ENCODE measurements around the gene NBAS.
"Not testable (repeated sequence)": the region's sequence is repeated elsewhere in the genome, so short reads cannot be mapped to it uniquely, and the experiment has no call there.

The NBAS gene

DNA sequence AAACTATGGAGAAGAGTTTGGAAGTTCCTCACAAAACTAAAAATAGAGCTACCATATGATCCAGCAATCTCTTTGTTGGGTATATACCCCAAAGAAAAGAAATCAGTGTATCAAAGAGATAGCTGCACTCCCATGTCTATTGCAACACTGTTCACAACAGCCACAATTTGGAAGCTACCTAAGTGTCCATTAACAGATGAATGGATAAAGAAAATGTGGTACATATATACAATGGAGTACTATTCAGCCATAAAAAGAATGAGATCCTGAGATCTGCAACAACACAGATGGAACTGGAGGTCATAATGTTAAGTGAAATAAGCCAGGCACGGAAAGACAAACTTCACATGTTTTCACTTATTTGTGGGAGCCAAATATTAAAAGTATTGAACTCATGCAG lies 350.6 kb downstream of the NBAS start:
- not testable (repeated sequence) for DNase-seq (ENCODE audit: low spot score)

DNA sequence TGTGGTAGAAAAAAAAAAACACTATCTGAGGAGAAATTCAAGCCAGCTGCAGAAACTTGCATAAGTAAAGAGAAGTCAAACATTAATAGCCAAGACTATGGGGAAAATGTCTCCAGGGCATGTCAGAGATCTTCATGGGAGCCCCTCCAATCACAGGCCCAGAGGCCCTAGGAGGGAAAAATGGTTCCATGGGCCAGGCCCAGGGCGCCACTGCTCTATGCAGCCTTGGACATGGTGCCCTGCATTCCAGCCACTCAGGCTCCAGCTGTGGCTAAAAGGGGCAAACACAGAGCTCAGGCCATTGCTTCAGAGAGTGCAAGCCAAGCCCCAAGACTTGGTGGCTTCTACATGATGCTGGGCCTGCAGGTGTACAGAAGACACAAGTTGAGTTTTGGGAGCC lies 354.7 kb downstream of the NBAS start:
- no peak for DNase-seq (ENCODE audit: low spot score)

DNA sequence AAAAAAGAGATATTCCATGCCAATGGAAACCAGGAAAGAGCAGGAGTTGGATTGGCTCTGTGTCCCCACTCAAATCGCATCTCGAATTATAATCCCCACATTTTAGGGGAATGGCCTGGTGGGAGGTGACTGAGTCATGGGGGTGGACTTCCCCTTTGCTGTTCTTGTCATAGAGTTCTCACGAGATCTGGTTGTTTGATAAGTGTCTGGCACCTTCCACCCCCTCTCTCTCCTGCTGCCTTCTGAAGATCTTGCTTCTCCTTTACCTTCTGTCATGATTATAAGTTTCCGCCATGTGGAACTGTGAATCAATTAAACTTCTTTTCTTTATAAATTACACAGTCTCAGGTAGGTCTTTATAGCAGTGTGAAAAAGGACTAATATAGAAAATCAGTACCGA lies 355.6 kb downstream of the NBAS start:
- DNase-seq (ENCODE audit: low spot score), result no peak

DNA sequence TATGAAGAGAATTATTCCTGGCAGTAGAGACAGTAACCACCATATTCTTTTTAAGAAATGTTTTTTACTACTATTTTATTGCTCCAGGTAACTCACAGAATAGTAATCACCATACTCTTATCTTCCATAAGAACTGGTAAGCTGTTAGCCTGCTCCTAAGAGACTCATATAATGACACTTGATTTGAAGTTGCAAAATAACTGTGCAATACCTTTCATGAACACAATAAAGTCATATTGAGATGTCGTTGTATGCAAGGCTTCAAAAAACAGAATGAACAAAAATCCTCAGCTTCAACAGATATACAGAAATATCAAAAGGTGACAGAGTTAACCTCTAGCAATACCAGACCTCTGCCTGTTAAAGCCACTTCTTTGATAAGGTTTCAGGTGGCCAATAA lies 360.1 kb downstream of the NBAS start:
- no peak for DNase-seq (ENCODE audit: low spot score)

DNA sequence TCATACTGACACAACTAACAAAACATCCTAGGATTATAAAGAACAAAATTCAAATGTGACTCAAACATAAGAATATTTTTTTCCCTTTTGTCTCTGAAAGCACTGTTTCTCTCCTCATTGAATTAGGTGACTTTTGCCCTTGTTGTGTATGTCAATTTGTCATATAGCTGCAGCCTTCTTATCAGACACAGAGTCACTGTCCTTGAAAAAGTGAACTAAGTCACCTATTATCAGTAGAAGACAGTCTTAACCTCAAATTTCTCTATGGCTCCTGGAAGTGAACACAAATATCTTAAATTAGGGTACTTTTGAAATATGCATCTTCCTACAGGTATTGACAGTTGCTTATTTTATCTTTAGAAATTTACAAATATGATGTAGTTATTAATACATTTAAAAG lies 360.6 kb downstream of the NBAS start:
- no peak for DNase-seq (ENCODE audit: low spot score)

DNA sequence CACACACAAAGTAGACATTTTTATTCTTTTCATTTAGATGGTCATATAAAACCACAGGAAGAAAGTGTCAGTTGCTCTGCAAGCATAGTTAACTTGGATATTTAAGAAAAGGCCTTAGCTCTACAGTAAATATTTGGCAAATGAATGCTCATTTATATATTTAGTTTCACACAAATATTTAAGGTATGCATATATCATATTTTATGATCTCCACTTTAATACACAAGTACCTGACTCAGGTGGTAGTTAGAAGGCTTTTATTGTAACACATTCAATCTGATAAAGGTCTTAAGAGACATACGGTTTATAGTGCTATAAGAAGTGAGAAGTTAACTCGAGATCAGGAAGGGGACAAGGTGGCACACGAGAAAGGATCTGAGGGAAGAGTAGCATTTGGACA lies 363.1 kb downstream of the NBAS start:
- DNase-seq (ENCODE audit: low spot score), result no peak

DNA sequence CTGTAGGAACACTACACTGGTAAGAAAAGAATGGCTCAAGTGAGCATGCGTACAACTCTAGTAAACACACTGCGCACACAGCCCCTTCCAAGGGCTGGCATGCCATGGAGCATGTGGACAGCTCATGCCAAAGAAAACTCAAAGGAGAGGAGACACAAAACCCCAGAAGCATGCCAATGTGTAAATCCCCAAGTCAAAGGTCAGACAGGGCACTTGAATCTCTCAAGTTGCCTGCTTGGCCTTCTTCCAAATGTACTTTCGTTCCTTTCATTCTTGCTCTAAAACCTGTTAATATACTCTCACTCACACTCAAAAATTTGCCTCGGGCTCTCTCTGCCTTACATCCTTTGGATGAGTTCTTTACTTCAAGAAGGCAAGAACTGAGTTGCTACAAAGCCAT lies 365.3 kb downstream of the NBAS start:
- no peak for DNase-seq (ENCODE audit: low spot score)

DNA sequence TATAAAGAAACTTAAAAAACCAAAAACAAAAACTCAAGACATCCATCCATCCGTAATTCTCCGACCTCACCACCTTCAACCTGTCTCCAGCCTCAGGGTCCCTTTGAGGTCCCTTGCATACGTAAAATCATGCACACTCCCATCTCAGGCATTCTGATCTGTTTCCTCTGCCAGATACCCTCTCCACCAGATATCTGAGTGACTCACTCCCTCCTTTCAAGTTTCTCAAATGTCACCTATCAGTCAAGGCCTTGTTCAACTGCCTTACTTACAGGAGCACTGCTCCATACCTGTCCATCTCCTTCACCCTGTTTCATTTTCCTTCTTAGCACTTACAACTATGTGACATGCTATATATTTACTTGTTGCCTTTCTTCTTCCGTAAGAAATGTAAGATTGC lies 369.3 kb downstream of the NBAS start:
- DNase-seq (ENCODE audit: low spot score), result no peak

DNA sequence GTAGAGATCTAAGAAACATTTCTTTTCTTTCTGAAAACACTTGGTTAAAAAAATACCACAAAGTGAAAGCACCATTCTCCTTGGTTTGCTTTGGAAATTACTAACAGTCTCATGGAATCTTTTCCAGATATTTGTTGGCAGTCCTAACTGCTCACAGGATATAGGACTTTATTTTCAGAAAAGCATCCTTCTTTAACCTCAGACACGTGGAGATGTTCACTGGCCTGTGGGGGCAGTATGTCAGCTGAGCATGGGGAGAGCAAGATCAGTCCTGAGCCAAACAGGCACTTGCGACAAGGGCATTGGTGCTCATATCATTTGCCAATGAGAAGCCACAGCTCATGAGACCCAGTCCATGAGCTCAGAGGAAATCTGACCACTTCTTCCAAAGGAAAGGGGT lies 371.9 kb downstream of the NBAS start:
- no peak for DNase-seq (ENCODE audit: low spot score)

DNA sequence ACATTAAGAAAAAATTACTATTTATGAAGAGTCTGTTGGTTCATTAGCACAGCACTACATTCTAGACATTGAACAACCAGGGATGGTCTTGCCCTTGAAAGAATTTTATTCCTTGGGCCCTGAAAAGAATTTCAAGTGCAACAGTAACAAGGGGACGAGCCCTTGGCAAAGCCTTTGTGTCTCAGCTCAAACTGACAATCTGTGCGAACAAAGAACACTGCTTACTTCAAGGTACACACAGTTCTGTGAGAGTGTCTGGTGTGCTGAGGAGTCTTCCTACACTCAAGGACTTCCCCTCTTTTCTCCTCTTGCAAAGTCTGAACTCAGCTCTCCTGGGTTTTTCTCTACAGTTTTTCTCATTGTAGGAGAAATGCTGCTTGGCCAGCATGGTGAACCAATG lies 373.4 kb downstream of the NBAS start:
- DNase-seq (ENCODE audit: low spot score), result no peak

DNA sequence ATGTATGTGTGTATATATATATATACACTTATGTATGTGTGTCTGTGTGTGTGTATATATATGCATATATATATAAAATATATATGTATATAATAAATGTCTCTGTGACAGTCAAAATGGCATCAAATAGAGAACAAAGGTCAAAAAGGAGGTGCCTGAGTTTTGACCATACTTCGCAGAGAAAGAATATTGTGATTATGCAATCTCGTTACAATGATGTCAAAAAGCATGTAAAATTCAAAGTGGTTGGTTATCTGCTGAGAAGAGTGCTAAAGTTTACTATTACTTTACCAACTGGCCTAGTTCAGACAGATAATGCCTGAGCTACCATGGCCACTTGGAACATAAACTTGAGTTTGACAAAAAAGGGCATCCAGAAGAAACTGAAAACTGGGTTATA lies 375.0 kb downstream of the NBAS start:
- DNase-seq (ENCODE audit: low spot score), result no peak

DNA sequence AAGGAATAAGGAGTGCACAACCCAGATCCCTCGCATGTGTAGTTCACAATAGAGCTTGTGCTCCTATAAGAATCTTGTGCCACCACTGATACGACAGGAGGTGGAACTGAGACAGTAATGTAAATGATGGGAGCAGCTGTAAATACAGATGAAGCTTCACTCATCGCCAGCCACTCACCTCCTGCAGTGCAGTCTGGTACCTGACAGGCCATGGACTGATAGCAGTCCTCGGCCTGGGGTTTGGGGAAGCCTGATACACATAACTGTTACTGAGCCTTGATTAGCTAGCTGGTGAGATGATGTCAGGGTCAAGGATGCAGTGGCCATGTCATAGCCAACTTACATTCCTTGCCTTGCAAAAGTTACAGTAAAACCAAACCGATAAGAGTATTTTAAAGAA lies 376.6 kb downstream of the NBAS start:
- no peak for DNase-seq (ENCODE audit: low spot score)

DNA sequence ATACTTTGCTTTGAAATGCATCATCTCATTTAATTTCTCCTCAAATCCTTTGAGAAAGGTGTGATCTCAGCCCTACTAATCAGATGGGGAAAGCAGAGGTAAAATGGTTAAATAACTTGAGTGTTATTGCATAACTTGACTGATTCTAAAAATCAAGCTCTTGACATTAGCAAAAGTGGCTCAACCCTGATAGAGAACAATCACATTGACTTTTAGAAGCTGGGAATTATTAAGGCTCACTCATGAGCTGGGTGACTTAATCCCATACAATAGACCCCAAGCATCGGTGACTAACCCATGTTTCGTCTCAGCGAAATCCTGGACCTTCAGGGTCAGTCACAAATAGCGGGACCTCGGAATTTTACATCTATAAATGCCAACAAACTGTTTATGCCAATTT lies 378.9 kb downstream of the NBAS start:
- no peak for DNase-seq (ENCODE audit: low spot score)

DNA sequence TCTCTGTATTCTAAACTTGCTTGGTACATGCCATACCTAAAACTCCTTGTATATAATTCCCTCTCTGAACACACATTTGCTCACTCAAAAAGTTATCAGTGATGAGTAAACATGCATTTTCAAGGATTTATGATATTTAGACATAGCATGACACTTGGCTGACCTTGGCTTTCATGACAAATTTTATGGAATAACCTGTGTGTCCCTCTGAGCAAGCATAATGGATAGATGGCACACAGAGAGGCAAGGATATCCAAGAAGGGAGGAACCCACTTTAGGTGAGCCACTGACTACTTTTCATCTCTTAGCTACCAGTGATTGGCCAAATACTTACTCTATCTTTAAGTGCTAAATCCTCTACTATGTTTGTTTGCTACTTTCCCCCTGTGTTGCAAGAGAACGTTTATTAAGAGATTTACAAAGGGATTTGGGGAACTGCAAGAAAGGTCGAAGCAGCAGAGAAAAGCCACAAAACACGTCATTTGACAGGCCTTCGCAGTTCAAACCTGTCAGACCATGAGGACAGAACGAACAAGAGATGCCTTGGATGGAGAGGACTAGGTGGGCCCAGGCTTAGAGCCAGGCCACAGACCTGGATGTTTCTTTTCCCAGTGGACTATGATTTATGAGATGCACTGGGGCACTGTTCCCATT lies 379.9 kb downstream of the NBAS start:
- DNase-seq (ENCODE audit: low spot score), result no peak

DNA sequence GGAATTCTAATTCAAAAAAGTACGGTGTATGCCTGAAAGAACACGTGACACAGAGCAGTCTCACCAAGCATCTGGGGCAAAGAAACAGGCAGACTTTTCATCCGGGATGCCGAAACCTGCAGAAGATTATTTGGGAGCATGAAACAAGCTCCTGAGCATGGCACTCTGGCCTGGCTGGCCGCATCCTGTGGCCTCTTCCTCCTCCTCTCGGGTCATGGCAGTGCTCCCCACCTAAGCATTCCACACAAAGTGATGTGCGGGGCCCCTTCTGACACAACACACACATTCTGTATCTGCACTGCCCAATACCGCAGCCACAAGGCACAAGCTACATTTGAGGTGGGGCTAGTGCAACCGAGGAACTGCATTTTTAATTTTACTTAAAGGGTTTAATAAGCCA lies 380.8 kb downstream of the NBAS start:
- DNase-seq (ENCODE audit: low spot score), result no peak

DNA sequence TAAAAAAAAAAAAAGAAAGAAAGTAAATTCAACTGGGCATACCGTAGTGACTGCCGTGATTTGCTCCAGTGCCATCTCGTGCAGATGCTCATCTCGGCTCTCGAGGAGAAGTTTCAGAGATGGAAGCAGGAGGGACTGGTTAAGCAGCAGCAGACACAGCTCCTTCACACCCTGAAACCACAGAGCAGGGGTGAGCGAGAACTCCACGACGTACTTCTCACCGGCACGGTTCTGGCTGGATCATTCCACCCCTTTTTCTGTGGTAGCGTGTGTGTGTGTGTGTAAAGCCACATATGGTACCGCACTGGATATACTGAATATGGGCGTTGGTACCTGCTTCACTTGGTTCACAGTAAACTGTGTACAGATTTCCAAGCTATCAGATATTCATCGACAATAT lies 382.2 kb downstream of the NBAS start:
- no peak for DNase-seq (ENCODE audit: low spot score)

DNA sequence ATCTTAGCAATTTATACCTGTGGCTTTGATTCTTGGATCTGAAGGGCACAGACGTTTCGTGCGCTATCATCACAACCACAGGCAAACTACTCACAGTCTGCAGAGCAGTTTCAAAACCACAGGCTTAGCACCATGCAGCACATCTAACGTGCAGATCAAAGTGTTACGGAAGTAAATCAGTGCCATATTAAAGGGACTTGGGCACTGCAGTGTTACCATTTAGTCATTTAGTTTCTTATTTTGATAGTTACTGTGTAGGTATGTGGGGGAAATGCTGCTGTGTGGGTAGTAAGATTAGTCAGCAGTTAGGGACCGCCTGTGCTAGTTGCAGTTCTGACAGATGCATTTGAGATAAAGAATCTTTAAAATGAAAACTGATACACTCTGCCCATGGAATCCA lies 384.0 kb downstream of the NBAS start:
- peak; percentile 72 for DNase-seq (ENCODE audit: low spot score)

DNA sequence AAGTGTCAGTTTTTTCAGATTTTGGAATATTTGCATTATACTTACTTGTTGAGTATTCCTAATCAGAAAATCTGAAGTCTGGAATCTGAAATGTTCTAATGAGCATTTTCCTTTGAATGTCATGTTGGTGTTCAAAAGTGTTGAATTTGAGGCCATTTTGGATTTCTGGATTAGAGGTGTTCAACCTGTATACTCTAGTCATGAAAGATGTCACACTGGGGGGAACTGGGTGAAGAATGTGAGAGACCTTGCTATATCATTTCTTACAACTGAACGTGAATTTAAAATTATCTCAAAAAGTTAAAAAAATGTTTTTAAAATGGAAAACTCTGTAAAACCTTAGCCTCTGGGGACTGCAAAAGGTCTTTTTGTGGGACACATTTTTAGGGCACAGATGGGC lies 384.5 kb downstream of the NBAS start:
- DNase-seq (ENCODE audit: low spot score), result no peak

DNA sequence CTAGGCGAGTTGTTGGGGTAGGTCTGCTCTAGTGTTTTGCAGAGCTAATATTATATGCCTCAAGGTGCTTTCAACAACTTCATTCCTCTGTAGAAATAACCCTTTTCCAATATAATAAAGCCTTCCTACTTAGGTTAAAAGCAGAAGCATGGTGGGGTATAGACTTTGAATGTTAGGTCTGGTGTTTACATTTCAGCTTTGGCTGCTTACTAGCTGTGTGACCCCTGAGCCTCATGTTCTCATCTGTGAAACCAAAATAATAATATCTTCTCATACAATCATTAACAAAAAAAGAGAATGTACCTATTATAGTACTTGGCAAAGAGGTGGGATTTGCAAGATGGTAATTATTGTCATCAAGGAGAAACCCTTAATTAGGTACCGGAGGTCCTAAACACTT lies 386.6 kb downstream of the NBAS start:
- no peak for DNase-seq (ENCODE audit: low spot score)

DNA sequence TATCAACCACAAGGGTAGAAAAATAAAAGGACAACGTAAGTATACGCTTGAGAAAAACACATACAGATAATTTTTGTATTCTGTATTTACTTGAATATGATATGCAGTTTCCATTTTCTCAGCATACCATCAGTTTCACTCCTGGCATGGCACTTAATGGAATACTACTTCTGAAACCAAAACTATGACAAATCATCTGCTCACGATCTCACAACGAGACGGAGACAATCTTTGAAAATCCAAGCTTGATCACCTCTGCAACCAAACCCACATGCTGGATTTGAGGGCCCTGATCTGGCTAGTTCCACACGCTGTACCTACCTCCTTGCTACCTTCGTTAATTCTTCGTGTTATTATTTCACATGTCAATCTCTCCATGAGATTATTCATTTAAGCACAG lies 387.6 kb downstream of the NBAS start:
- DNase-seq (ENCODE audit: low spot score), result no peak

DNA sequence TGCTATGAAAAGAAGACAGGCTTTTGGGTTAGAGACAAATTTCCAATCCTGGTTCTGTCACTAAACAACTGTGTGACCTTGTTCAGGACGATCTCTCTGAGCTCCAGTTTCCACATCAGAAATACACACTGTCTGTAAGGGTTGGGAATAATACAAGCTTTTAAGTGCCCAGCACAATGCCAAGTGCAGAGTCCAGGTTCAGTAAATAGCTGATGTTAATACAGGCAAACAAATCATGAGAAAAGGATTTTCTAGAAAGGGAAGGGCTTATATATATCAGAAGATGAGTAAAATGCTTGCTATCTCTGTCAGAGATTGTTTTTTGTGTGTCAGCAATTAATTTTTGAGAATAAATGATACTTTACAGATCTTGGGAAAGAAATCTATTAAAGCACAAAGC lies 388.3 kb downstream of the NBAS start:
- no peak for DNase-seq (ENCODE audit: low spot score)

DNA sequence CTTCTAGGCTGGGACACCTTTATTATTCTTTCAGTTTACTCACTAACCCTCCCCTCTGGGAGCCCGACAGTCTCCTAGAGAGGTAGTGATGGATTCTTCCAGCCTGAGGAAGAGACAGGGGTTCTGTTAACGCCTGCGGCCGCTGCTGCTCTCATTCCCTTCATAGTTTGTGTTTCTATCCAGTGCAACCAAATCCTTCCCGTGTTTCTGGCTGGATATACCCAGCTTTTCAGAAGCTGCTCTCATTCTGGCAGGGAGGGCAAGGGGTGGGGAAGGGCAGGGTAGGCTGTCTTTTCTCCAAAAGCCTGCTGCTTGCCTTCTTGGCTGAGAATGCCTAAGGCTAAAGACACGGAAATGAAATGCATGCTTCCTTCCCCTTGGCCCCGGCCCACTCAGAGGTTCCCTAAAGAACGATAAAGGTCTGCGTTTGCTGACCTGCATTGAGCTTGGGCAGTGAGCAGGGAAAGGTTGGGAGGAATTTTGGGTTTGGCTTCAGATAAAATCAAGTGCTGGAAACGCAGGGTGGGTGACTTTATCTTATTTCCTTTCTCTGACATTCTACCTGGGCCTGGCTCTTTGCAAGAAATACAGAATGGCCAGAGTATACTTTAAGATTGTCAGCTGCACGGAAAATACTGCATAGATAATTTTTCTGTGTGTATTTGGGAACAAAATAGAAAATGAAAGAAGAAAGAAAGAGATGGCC lies 390.9 kb downstream of the NBAS start:
- no peak for DNase-seq (ENCODE audit: low spot score)

DNA sequence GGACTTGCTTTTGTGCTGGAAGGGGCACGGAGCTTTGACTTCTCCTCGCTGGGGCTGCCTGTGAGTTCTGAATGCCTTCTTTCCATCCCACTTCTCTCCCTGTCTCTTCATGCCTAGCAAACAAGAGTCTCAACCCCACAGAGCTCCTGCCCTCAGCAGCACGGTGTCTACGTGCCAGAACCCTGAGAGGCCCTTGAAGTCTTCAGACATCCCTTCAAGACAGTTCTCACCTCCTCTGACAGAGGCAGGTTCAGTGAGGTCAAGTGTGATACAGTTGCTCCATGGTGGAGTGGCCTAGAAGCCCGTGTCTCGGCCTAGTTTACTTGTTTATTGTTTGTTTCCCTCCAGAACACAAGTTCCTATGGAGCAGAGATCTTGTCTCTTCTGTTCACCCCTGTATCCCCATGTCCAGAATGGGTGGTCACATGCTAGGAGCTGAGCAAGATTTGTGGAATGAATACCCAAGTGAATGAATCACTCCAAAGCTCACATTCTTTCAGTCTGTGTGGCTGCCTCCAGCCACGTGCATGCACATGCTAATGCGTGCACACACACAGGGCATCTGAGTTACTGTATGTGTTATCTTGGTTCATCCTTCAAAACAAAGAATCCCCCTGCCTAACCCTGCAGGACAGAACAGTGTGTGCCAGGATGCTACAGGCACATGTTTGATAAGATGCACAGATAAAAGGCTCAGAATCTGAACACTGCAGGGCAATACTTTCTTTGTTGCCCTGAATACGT lies 391.6 kb downstream of the NBAS start:
- DNase-seq (ENCODE audit: low spot score), result no peak

DNA sequence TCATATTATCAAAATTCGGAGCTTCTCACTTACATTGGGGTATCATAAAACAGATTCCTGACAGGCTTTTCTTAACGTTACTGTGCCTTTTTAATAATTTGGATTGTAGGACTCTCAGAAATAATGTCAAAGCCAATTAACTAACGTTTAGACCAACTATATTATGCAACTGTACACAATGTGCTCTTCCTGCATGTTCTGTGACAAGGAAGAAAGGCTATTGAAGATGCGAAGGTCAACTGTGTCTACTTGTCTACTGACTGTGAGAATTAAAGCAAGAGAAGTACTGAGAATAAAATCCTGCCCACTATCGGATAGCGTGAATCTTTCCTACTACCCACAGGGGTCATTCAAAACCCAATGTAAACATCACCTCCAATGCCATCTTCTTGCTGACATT lies 393.0 kb downstream of the NBAS start:
- no peak for DNase-seq (ENCODE audit: low spot score)

Data from CD4-positive, alpha-beta T cell treated with Interleukin-6 at 100 ng/mL for 8 hours (primary cell).